ENCODE results near the gene ZXDC. TPM values are rescaled to one million over a fixed set of nuclear protein-coding genes. Genes with fewer than 3 reads are reported as not detected.

Gene ZXDC
- total and polyA plus RNA-seq, 2 donors from 2014 or later = 11.4 to 44.8 TPM

- DNase-seq = peak in 2 of 5 donors; percentile 10 to 26
- intact Hi-C loops (cut with DNase I) = no loop called here
- H3K27me3 ChIP-seq (ENCODE audit: control insufficient read depth, insufficient read depth, low read length) = no peaks in the 10 kb centered on the region
- H3K4me3 ChIP-seq (ENCODE audit: low read length in 3 of 3) = no peak overlapping the region
- no peak overlapping the region for H3K9ac ChIP-seq (ENCODE audit: low read length in 3 of 3)
- no peak overlapping the region for H3K27ac ChIP-seq (ENCODE audit: low read depth in 2 of 2, low read length in 2 of 2)
- H3K36me3 ChIP-seq (ENCODE audit: control insufficient read depth in 2 of 3, insufficient read depth in 3 of 3, low read length in 3 of 3) = peaks cover 13 to 67% (median 49%) of the 10 kb centered on the region in 3 donors
- H3K9me3 ChIP-seq (ENCODE audit: control insufficient read depth in 2 of 3, insufficient read depth in 1 of 3, low read length in 3 of 3) = no peaks in the 10 kb centered on the region
- TF ChIP-seq CTCF (IDR thresholded peaks at IDR 0.05; ENCODE audit: borderline replicate concordance, extremely low read depth, insufficient read depth) = no peak
- no peaks in the 10 kb centered on the region for H3K4me1 ChIP-seq (ENCODE audit: control insufficient read depth in 2 of 3, insufficient read depth in 2 of 3, low read depth in 1 of 3, low read length in 3 of 3)
- no peak for FAIRE-seq
These were observed 15.3 kb downstream of the ZXDC start for GRCh38 chr3:126460381-126460780.

- Histone ChIP-seq H3K36me3 (ENCODE audit: control insufficient read depth in 2 of 3, insufficient read depth in 3 of 3, low read length in 3 of 3) (peaks cover 13 to 61% (median 43%) of the 10 kb centered on the region in 3 donors), H3K27me3 (ENCODE audit: control insufficient read depth, insufficient read depth, low read length) (no peaks in the 10 kb centered on the region), H3K9me3 (ENCODE audit: control insufficient read depth in 2 of 3, insufficient read depth in 1 of 3, low read length in 3 of 3) (no peaks in the 10 kb centered on the region), H3K9ac (ENCODE audit: low read length in 3 of 3) (no peak overlapping the region), H3K4me3 (ENCODE audit: low read length in 3 of 3) (no peak overlapping the region), H3K4me1 (ENCODE audit: control insufficient read depth in 2 of 3, insufficient read depth in 2 of 3, low read depth in 1 of 3, low read length in 3 of 3) (no peaks in the 10 kb centered on the region), H3K27ac (ENCODE audit: low read depth in 2 of 2, low read length in 2 of 2) (no peak overlapping the region)
- FAIRE-seq (no peak), DNase-seq (no peak)
- intact Hi-C loops (cut with DNase I) = no loop called here
- no peak for TF ChIP-seq CTCF (IDR thresholded peaks at IDR 0.05; ENCODE audit: borderline replicate concordance, extremely low read depth, insufficient read depth)
These were observed 15.9 kb downstream of the ZXDC start for GRCh38 chr3:126459763-126460127.

- Histone ChIP-seq H3K27me3 (ENCODE audit: control insufficient read depth, insufficient read depth, low read length) (no peaks in the 10 kb centered on the region), H3K9ac (ENCODE audit: low read length in 3 of 3) (no peak overlapping the region), H3K36me3 (ENCODE audit: control insufficient read depth in 2 of 3, insufficient read depth in 3 of 3, low read length in 3 of 3) (peaks cover 13 to 56% (median 38%) of the 10 kb centered on the region in 3 donors), H3K4me3 (ENCODE audit: low read length in 3 of 3) (no peak overlapping the region), H3K4me1 (ENCODE audit: control insufficient read depth in 2 of 3, insufficient read depth in 2 of 3, low read depth in 1 of 3, low read length in 3 of 3) (no peaks in the 10 kb centered on the region), H3K9me3 (ENCODE audit: control insufficient read depth in 2 of 3, insufficient read depth in 1 of 3, low read length in 3 of 3) (no peaks in the 10 kb centered on the region), H3K27ac (ENCODE audit: low read depth in 2 of 2, low read length in 2 of 2) (no peak overlapping the region)
- intact Hi-C loops (cut with DNase I) = no loop called here
- FAIRE-seq (no peak), DNase-seq (no peak)
- no peak for TF ChIP-seq CTCF (IDR thresholded peaks at IDR 0.05; ENCODE audit: borderline replicate concordance, extremely low read depth, insufficient read depth)
These were observed 16.5 kb downstream of the ZXDC start for GRCh38 chr3:126459111-126459762.
